ENCODE data around the gene GALNT2. TPM values are rescaled to one million over a fixed set of nuclear protein-coding genes. Genes with fewer than 3 reads are reported as not detected.

Gene GALNT2
- total and polyA plus RNA-seq, 5 donors, result 27.4 to 45.5 (median 38.8) TPM

GRCh38 chr1:230220907-230221306 is 153.9 kb downstream of the GALNT2 start:
- Histone ChIP-seq H3K27ac (ENCODE audit: low read length) (no peak overlapping the region), H3K4me1 (ENCODE audit: control insufficient read depth, insufficient read depth, low read length) (peaks cover 10% of the 10 kb centered on the region), H3K9me3 (ENCODE audit: control insufficient read depth, low read length) (no peaks in the 10 kb centered on the region), H3K27me3 (ENCODE audit: control insufficient read depth, insufficient read depth) (no peaks in the 10 kb centered on the region), H3K4me3 (ENCODE audit: low read length) (no peak overlapping the region)
- ATAC-seq, result no peak
- intact Hi-C loops (cut with DNase I), result loop anchor here in 1 of 4 donors (10.0 kb wide), 1 partner anchor 84 kb away; no protein-coding TSS in a partner anchor
- no peak for DNase-seq
- WGBS, result 69% methylated on average over 3 of the region's 3 CpGs

DNA sequence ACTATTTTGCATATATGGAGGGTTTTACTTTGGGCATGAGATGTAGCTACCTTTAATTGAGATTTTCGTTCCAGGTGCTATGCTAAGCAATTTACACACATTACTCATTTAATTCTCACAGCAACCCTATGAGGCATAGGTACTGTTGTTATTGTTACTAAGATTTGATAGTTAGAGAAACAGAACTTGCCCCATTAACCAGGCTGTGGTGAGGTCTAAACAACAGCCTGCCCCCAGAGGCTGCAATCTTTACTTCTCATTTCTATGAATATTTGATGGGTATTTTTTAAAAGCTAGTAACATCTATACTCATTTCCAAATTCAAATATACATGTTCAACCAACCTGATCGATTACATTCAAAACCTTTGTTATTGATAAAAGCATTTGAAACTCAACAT is 155.6 kb downstream of the GALNT2 start:
- H3K9me3 ChIP-seq (ENCODE audit: control insufficient read depth, low read length), result no peaks in the 10 kb centered on the region
- WGBS, result 87% methylated on average over 2 of the region's 2 CpGs
- H3K27ac ChIP-seq (ENCODE audit: low read length), result no peak overlapping the region
- H3K4me1 ChIP-seq (ENCODE audit: control insufficient read depth, insufficient read depth, low read length), result peaks cover 7% of the 10 kb centered on the region
- no peak for ATAC-seq
- DNase-seq, result no peak
- H3K27me3 ChIP-seq (ENCODE audit: control insufficient read depth, insufficient read depth), result no peaks in the 10 kb centered on the region
- peak overlapping the region; percentile 13 for H3K4me3 ChIP-seq (ENCODE audit: low read length)
- intact Hi-C loops (cut with DNase I), result loop anchor here in 1 of 4 donors (10.0 kb wide), 1 partner anchor 82 kb away; no protein-coding TSS in a partner anchor

DNA sequence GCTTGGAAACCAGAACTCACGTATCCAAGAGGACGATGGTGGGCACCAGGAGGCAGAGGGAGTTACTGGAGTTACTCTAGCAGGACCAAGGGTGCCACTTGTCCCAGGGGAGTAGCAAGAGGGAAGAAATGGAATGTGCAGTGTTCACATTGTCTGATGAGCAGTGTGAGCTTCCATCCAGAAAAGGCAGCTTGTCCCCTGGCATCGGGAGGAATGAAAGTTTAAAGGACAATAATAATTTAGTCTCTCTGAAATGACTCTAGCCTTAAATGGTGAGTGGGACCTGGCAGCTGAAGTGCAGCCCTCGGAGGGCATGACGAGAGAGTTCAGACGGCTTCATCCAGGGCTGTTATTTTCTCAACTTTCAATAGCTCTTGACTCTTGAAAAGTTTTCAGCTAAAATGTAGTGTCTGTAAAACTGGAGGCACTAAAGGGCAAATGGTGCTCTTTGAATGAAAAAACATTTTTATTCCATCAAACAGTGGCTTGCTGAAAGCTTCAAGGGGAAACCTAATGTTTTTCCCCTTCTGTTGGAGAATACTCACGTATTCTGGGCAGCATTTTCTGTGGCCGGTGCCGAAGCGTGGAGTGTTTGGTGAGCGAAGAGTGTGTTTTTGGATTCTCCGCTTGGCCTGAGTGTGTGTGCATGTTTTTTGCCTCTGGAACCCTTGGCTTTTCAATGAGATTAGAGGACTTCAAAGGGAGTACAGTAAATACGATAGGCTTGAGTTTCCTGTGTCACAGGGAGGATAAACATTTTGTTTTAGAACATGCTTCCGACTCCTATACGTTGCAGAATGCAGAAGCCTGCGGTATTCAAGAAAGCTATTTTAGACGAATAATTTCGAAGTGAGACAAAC is 157.3 kb downstream of the GALNT2 start:
- ATAC-seq, result peak in 1 of 2 donors; percentile 17
- Histone ChIP-seq H3K4me3 (ENCODE audit: low read length) (no peak overlapping the region), H3K27me3 (ENCODE audit: control insufficient read depth, insufficient read depth) (no peaks in the 10 kb centered on the region), H3K4me1 (ENCODE audit: control insufficient read depth, insufficient read depth, low read length) (peaks cover 5% of the 10 kb centered on the region), H3K27ac (ENCODE audit: low read length) (peak overlapping the region; percentile 48), H3K9me3 (ENCODE audit: control insufficient read depth, low read length) (no peaks in the 10 kb centered on the region)
- WGBS, result 65% methylated on average over 18 of the region's 18 CpGs
- no peak for DNase-seq
- intact Hi-C loops (cut with DNase I), result loop anchor here in 1 of 4 donors (10.0 kb wide), 1 partner anchor 80 kb away; no protein-coding TSS in a partner anchor

GRCh38 chr1:230226007-230226800 is 159.2 kb downstream of the GALNT2 start:
- ATAC-seq, result no peak
- DNase-seq, result no peak
- Histone ChIP-seq H3K9me3 (ENCODE audit: control insufficient read depth, low read length) (no peaks in the 10 kb centered on the region), H3K4me1 (ENCODE audit: control insufficient read depth, insufficient read depth, low read length) (peaks cover 10% of the 10 kb centered on the region), H3K27me3 (ENCODE audit: control insufficient read depth, insufficient read depth) (no peaks in the 10 kb centered on the region), H3K27ac (ENCODE audit: low read length) (no peak overlapping the region), H3K4me3 (ENCODE audit: low read length) (no peak overlapping the region)
- WGBS, result 90% methylated on average over 16 of the region's 16 CpGs
- intact Hi-C loops (cut with DNase I), result loop anchor here in 1 of 4 donors (10.0 kb wide), 1 partner anchor 79 kb away; no protein-coding TSS in a partner anchor

GRCh38 chr1:230226814-230227213 is 159.8 kb downstream of the GALNT2 start:
- intact Hi-C loops (cut with DNase I), result loop anchor here in 1 of 4 donors (10.0 kb wide), 1 partner anchor 78 kb away; no protein-coding TSS in a partner anchor
- Histone ChIP-seq H3K27ac (ENCODE audit: low read length) (no peak overlapping the region), H3K4me3 (ENCODE audit: low read length) (no peak overlapping the region), H3K4me1 (ENCODE audit: control insufficient read depth, insufficient read depth, low read length) (peaks cover 11% of the 10 kb centered on the region), H3K9me3 (ENCODE audit: control insufficient read depth, low read length) (no peaks in the 10 kb centered on the region), H3K27me3 (ENCODE audit: control insufficient read depth, insufficient read depth) (no peaks in the 10 kb centered on the region)
- ATAC-seq (no peak), DNase-seq (no peak)

DNA sequence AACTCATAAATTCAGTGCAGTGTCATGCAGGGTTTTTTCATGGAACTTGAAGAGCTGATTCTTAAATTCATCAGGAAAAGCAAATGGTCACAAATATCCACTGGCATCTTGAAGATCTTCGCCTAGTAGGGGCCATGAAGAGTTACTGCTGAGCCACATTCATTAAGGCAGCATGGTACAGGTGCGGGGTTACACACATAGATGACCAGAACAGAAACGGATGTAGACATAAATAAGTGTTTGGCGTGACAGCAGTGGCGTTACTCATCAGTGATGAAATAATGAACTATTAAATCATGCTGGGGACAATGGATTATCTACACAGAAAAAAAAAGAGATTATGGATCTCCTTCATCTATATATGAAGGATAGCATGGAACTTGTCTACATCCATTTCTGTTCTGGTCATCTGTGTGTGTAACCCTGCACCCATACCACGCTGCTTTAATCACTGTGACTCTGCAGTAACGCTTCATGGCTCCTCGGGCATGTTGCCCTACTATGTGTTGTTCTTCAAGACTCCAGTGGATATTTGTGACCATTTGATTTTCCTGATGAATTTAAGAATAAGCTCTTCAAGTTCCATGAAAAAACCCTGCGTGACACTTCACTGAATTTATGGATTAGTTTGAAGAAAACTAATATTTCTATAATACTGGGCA is 161.3 kb downstream of the GALNT2 start:
- intact Hi-C loops (cut with DNase I), result loop anchor here in 1 of 4 donors (10.0 kb wide), 1 partner anchor 76 kb away; no protein-coding TSS in a partner anchor
- Histone ChIP-seq H3K27me3 (ENCODE audit: control insufficient read depth, insufficient read depth) (no peaks in the 10 kb centered on the region), H3K9me3 (ENCODE audit: control insufficient read depth, low read length) (no peaks in the 10 kb centered on the region), H3K27ac (ENCODE audit: low read length) (no peak overlapping the region), H3K4me1 (ENCODE audit: control insufficient read depth, insufficient read depth, low read length) (peaks cover 11% of the 10 kb centered on the region), H3K4me3 (ENCODE audit: low read length) (no peak overlapping the region)
- DNase-seq (no peak), ATAC-seq (no peak)
- WGBS, result 90% methylated on average over 9 of the region's 9 CpGs

- intact Hi-C loops (cut with DNase I), result no loop called here
- Histone ChIP-seq H3K9me3 (ENCODE audit: control insufficient read depth, low read length) (no peaks in the 10 kb centered on the region), H3K27ac (ENCODE audit: low read length) (peak overlapping the region; percentile 77), H3K27me3 (ENCODE audit: control insufficient read depth, insufficient read depth) (no peaks in the 10 kb centered on the region), H3K4me3 (ENCODE audit: low read length) (no peak overlapping the region), H3K4me1 (ENCODE audit: control insufficient read depth, insufficient read depth, low read length) (peaks cover 11% of the 10 kb centered on the region)
- peak; percentile 67 to 74 for ATAC-seq
- WGBS, result 38% methylated on average over 7 of the region's 7 CpGs
- DNase-seq, result peak in 1 of 3 donors; percentile 72
Measured at GRCh38 chr1:230230273-230230672, 163.2 kb downstream of the GALNT2 start.

DNA sequence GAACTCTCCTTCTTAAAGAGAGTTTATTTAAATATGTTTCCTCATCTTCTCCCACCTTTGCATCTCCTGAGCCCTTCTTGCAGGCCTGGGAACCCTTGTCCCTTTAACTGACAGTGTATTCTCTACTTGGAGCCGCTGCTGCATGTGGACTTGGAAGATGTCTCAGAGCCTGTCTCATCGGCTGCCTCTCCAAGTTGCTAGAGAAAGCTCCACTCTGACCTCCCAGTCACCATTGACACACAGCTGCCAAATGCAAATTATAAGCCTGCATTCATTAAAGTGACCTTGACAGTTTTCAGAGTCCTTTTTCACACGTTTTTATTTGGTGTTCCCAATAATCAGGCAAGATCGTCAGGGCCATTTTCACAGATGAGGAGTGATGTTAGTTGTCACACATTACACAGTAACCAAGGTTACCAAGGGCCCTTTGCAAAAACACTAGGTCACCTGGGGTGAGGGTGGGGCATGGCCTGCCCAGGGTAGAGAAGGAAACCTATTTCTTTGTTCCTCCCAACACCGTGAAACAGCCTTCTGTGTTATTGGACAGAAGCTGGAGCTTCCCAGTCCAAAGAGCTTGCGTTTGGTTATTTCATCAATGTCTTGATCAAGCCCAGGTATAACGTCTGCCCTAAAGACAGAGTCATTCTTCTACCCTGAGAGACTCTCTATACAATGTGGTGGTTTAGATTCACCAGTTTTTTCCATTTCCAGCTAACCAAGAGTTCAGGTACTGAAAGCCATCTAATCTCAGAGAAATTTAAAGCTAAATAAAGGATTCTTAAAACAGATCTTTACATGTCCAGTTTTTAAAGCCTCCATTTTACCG is 164.1 kb downstream of the GALNT2 start:
- peaks cover 11% of the 10 kb centered on the region for H3K4me1 ChIP-seq (ENCODE audit: control insufficient read depth, insufficient read depth, low read length)
- ATAC-seq (peak; percentile 34 to 43), DNase-seq (no peak)
- 70% methylated on average over 8 of the region's 8 CpGs for WGBS
- H3K27me3 ChIP-seq (ENCODE audit: control insufficient read depth, insufficient read depth), result no peaks in the 10 kb centered on the region
- H3K4me3 ChIP-seq (ENCODE audit: low read length), result no peak overlapping the region
- no peaks in the 10 kb centered on the region for H3K9me3 ChIP-seq (ENCODE audit: control insufficient read depth, low read length)
- H3K27ac ChIP-seq (ENCODE audit: low read length), result no peak overlapping the region
- intact Hi-C loops (cut with DNase I), result no loop called here

GRCh38 chr1:230231774-230232145 is 164.7 kb downstream of the GALNT2 start:
- peak; percentile 86 to 89 for ATAC-seq
- 53% methylated on average over 7 of the region's 7 CpGs for WGBS
- intact Hi-C loops (cut with DNase I), result no loop called here

GRCh38 chr1:230232371-230232771 is 165.3 kb downstream of the GALNT2 start:
- ATAC-seq, result no peak
- no peak overlapping the region for H3K4me3 ChIP-seq (ENCODE audit: low read length)
- intact Hi-C loops (cut with DNase I), result no loop called here
- H3K27me3 ChIP-seq (ENCODE audit: control insufficient read depth, insufficient read depth), result no peaks in the 10 kb centered on the region
- no peaks in the 10 kb centered on the region for H3K9me3 ChIP-seq (ENCODE audit: control insufficient read depth, low read length)
- DNase-seq, result no peak
- 57% methylated on average over 10 of the region's 10 CpGs for WGBS
- H3K27ac ChIP-seq (ENCODE audit: low read length), result no peak overlapping the region
- H3K4me1 ChIP-seq (ENCODE audit: control insufficient read depth, insufficient read depth, low read length), result peaks cover 13% of the 10 kb centered on the region

More at GRCh38 chr1:230231774-230232145, 164.7 kb downstream of the GALNT2 start:
- DNase-seq, result peak; percentile 79 to 91 (median 81)
- Histone ChIP-seq H3K4me1 (ENCODE audit: control insufficient read depth, insufficient read depth, low read length) (peaks cover 11% of the 10 kb centered on the region), H3K9me3 (ENCODE audit: control insufficient read depth, low read length) (no peaks in the 10 kb centered on the region), H3K4me3 (ENCODE audit: low read length) (no peak overlapping the region), H3K27ac (ENCODE audit: low read length) (peak overlapping the region; percentile 23), H3K27me3 (ENCODE audit: control insufficient read depth, insufficient read depth) (no peaks in the 10 kb centered on the region)

Measured in right cardiac atrium (tissue), 5 donors.